HL-60/S4 treated with phorbol 12-myristate 13-acetate at 8.2 ng/mL for 4 days and 3 days (cell line): ENCODE measurements around the gene FAM161B.

Experiments used
- in situ Hi-C: fragments of 300-500 bp; cut with MboI; formaldehyde crosslinking; loops from 2 replicates; pipeline ENCODE4 v1.15.0; 2022; ENCODE audit warnings: low sequenced_read_pairs

The FAM161B gene

GRCh38 chr14:73884438-73885190 is 65.3 kb downstream of the FAM161B start:
- in situ Hi-C loops = no loop called here
